H1 (cell line): Measurements from ENCODE around the gene DNAJC16. TPM values are rescaled to one million over a fixed set of nuclear protein-coding genes. Genes with fewer than 3 reads are reported as not detected.

ENCODE experiments used
- CTCF ChIA-PET: fragments of 300-600 bp; sonication (Branson Sonifier 250); formaldehyde crosslinking; loops from one replicate; lab custom pipeline; 2021; ENCODE audit not compliant: partially characterized antibody; lab: Charles Lee
- POLR2A ChIA-PET: fragments of 300-600 bp; sonication (Branson Sonifier 250); formaldehyde crosslinking; loops from one replicate; lab custom pipeline; 2021; ENCODE audit warnings: inconsistent platforms; ENCODE audit not compliant: partially characterized antibody; lab: Charles Lee
- DNase-seq, 2 experiments: peaks; one replicate each; pipeline versions ENCODE4 v3.0.0 to v3.0.0-alpha.2; 2010 to 2022; ENCODE audit warnings: low spot score in 2 of 2, low read depth in 1 of 2, mixed read lengths in 1 of 2
- FAIRE-seq: peaks from 2 replicates; lab custom pipeline; 2011; peaks lifted over from hg19 to GRCh38; lab: Jason Lieb, UNC
- H2AFZ ChIP-seq: 2 replicates; pipeline ENCODE4 v1.8.1; 2012; ENCODE audit warnings: low read length, inconsistent platforms
- H2AK5ac ChIP-seq: 2 replicates; pipeline ENCODE4 v1.6.1; 2013; ENCODE audit warnings: low read depth, low read length
- H2BK120ac ChIP-seq: replicated peaks from 2 replicates; pipeline ENCODE3; 2013; ENCODE audit warnings: low read depth, low read length, inconsistent platforms
- H2BK12ac ChIP-seq: 2 replicates; pipeline ENCODE4 v1.6.1; 2013; ENCODE audit warnings: low read depth, low read length
- H2BK15ac ChIP-seq: 2 replicates; pipeline ENCODE4 v1.6.1; 2013; ENCODE audit warnings: low read length
- H2BK20ac ChIP-seq: 2 replicates; pipeline ENCODE4 v1.6.1; 2013; ENCODE audit warnings: low read length
- H2BK5ac ChIP-seq: 2 replicates; pipeline ENCODE4 v1.6.1; 2013; ENCODE audit warnings: low read depth, low read length
- H3K14ac ChIP-seq: 2 replicates; pipeline ENCODE4 v1.6.1; 2013; ENCODE audit warnings: inconsistent platforms; ENCODE audit not compliant: insufficient read length
- H3K18ac ChIP-seq: 2 replicates; pipeline ENCODE4 v1.6.1; 2013; ENCODE audit warnings: low read length; ENCODE audit errors: extremely low read depth
- H3K23ac ChIP-seq: 2 replicates; pipeline ENCODE4 v1.6.1; 2013; ENCODE audit warnings: inconsistent platforms; ENCODE audit not compliant: insufficient read length
- H3K23me2 ChIP-seq: 2 replicates; pipeline ENCODE4 v1.6.1; 2013; ENCODE audit warnings: low read depth, low read length
- H3K27ac ChIP-seq: 2 replicates; pipeline ENCODE4 v1.6.1; 2011; ENCODE audit warnings: low read depth, low read length, inconsistent platforms
- H3K27me3 ChIP-seq, 4 experiments: replicated peaks in 1 of 4; 1 replicate in 1 of 4; 2 replicates in 3 of 4; pipeline versions ENCODE4 v1.6.1 to v1.8.1; 2011 to 2013; ENCODE audit warnings: low read length in 3 of 4, mild to moderate bottlenecking in 3 of 4, inconsistent platforms in 2 of 4, mixed read lengths in 2 of 4, moderate library complexity in 1 of 4; ENCODE audit not compliant: control insufficient read depth in 3 of 4, insufficient read depth in 3 of 4; ENCODE audit errors: extremely low read depth in 1 of 4
- H3K36me3 ChIP-seq, 4 experiments: 2 replicates each; pipeline versions ENCODE4 v1.6.1 to v1.8.1; 2011 to 2013; ENCODE audit warnings: mild to moderate bottlenecking in 4 of 4, low read length in 3 of 4, moderate library complexity in 2 of 4, control low read depth in 1 of 4, inconsistent platforms in 1 of 4; ENCODE audit not compliant: insufficient read depth in 4 of 4, control insufficient read depth in 2 of 4
- H3K4ac ChIP-seq: replicated peaks from 2 replicates; pipeline ENCODE3; 2013; ENCODE audit warnings: low read length, low read depth, mixed read lengths, inconsistent platforms; ENCODE audit not compliant: insufficient read length
- H3K4me1 ChIP-seq, 4 experiments: replicated peaks in 1 of 4; 1 replicate in 1 of 4; 2 replicates in 3 of 4; pipeline versions ENCODE4 v1.6.1 to v1.8.1; 2011 to 2013; ENCODE audit warnings: low read length in 3 of 4, inconsistent platforms in 2 of 4, mixed read lengths in 1 of 4; ENCODE audit not compliant: insufficient read depth in 4 of 4, control insufficient read depth in 3 of 4
- H3K4me2 ChIP-seq, 2 experiments: 2 replicates each; pipeline versions ENCODE4 v1.6.1 to v1.8.1; 2011 to 2013; ENCODE audit warnings: low read depth in 2 of 2, low read length in 2 of 2, control low read depth in 1 of 2, inconsistent platforms in 1 of 2, mild to moderate bottlenecking in 1 of 2; ENCODE audit not compliant: insufficient read depth in 1 of 2
- H3K4me3 ChIP-seq, 4 experiments: fragments of 200-600, 300-600 bp in 1 of 4; sonication (generic), shearing (Covaris generic), sonication (Bioruptor Twin) in 1 of 4; 2 replicates each; pipeline versions ENCODE4 v1.5.1 to v1.8.1; 2011 to 2016; ENCODE audit warnings: low read length in 4 of 4, low read depth in 3 of 4, control low read depth in 2 of 4, inconsistent platforms in 2 of 4, mild to moderate bottlenecking in 2 of 4, mixed read lengths in 1 of 4, moderate library complexity in 1 of 4; ENCODE audit not compliant: insufficient read depth in 2 of 4; ENCODE audit errors: extremely low read depth in 1 of 4
- H3K56ac ChIP-seq: replicated peaks from 2 replicates; pipeline ENCODE3; 2013; ENCODE audit warnings: low read depth, mild to moderate bottlenecking, mixed read lengths, low read length, inconsistent platforms; ENCODE audit not compliant: insufficient read length
- H3K79me1 ChIP-seq: 2 replicates; pipeline ENCODE4 v1.6.1; 2013; ENCODE audit warnings: low read depth, low read length, control low read depth
- H3K79me2 ChIP-seq, 2 experiments: 2 replicates each; pipeline versions ENCODE4 v1.6.1 to v1.8.1; 2012 to 2013; ENCODE audit warnings: low read length in 2 of 2, mild to moderate bottlenecking in 2 of 2, inconsistent platforms in 1 of 2; ENCODE audit not compliant: insufficient read depth in 2 of 2, control insufficient read depth in 1 of 2
- H3K9ac ChIP-seq, 4 experiments: replicated peaks in 1 of 4; 1 replicate in 1 of 4; 2 replicates in 3 of 4; pipeline versions ENCODE4 v1.6.1 to v1.8.1; 2011 to 2013; ENCODE audit warnings: low read depth in 3 of 4, low read length in 3 of 4, control low read depth in 2 of 4, mild to moderate bottlenecking in 2 of 4, moderate library complexity in 2 of 4, inconsistent platforms in 1 of 4; ENCODE audit errors: extremely low read depth in 1 of 4
- H3K9me3 ChIP-seq, 2 experiments: 2 replicates each; pipeline versions ENCODE4 v1.6.1 to v1.8.1; 2012 to 2013; ENCODE audit warnings: mild to moderate bottlenecking in 2 of 2, moderate library complexity in 2 of 2, control low read depth in 1 of 2, inconsistent platforms in 1 of 2, low read depth in 1 of 2, low read length in 1 of 2, mixed read lengths in 1 of 2; ENCODE audit not compliant: insufficient read depth in 2 of 2
- H4K20me1 ChIP-seq, 2 experiments: replicated peaks in 1 of 2; 2 replicates each; pipeline versions ENCODE3 to v1.8.1; 2011 to 2013; ENCODE audit warnings: inconsistent platforms in 2 of 2, low read length in 2 of 2, mild to moderate bottlenecking in 1 of 2; ENCODE audit not compliant: insufficient read depth in 2 of 2, control insufficient read depth in 1 of 2
- H4K5ac ChIP-seq: 2 replicates; pipeline ENCODE4 v1.6.1; 2013; ENCODE audit warnings: low read length, low read depth, mixed read lengths, inconsistent platforms; ENCODE audit not compliant: insufficient read length
- H4K8ac ChIP-seq: 2 replicates; pipeline ENCODE4 v1.8.0; 2013; ENCODE audit warnings: mild to moderate bottlenecking, moderate library complexity, low read length, inconsistent platforms; ENCODE audit not compliant: insufficient read depth; ENCODE audit errors: extremely low read depth
- H4K91ac ChIP-seq: replicated peaks from 2 replicates; pipeline ENCODE3; 2013; ENCODE audit warnings: low read length, mixed read lengths, inconsistent platforms; ENCODE audit not compliant: insufficient read length
- E2F6 ChIP-seq: IDR thresholded peaks from 2 replicates; pipeline ENCODE4 v1.6.1; 2012; ENCODE audit warnings: inconsistent platforms
- GTF2F1 ChIP-seq: IDR thresholded peaks from 2 replicates; pipeline ENCODE4 v1.6.1; 2012; ENCODE audit warnings: low read depth, low read length, improper control_type of control experiment, borderline replicate concordance
- JUN ChIP-seq: IDR thresholded peaks from 2 replicates; pipeline ENCODE4 v1.6.1; 2011; ENCODE audit warnings: low read depth, mild to moderate bottlenecking, improper control_type of control experiment, low read length
- JUND ChIP-seq: IDR thresholded peaks from 2 replicates; pipeline ENCODE4 v1.6.1; 2011; ENCODE audit warnings: mild to moderate bottlenecking, improper control_type of control experiment, low read length
- KDM5A ChIP-seq: fragments of 200-600 bp; IDR thresholded peaks from 2 replicates; pipeline ENCODE4 v1.7.1; 2012; ENCODE audit warnings: mild to moderate bottlenecking, low read length, inconsistent platforms, mixed read lengths
- RFX5 ChIP-seq: IDR thresholded peaks from 2 replicates; pipeline ENCODE4 v1.6.1; 2011; ENCODE audit warnings: low read depth, low read length, improper control_type of control experiment, borderline replicate concordance
- TAF1 ChIP-seq: IDR thresholded peaks from 2 replicates; pipeline ENCODE4 v1.6.1; 2011; ENCODE audit warnings: mild to moderate bottlenecking, low read depth, low read length
- WGBS, 2 experiments: shearing (Covaris generic) in 1 of 2; methylation state at CpG; one replicate each; pipeline versions ENCODE4 v1.1.6 to v1.1.7; 2013 to 2015; ENCODE audit warnings: low lambda C conversion rate in 2 of 2, mixed read lengths in 2 of 2, inconsistent platforms in 1 of 2, low coverage in 1 of 2, missing lambda C conversion rate in 1 of 2; ENCODE audit not compliant: insufficient replicate concordance in 2 of 2, insufficient coverage in 1 of 2, insufficient read length in 1 of 2; ENCODE audit errors: extremely low coverage in 1 of 2, missing lambda C conversion rate in 1 of 2; 5-methylcytosine and 5-hydroxymethylcytosine counted together
- polyA plus RNA-seq, 7 experiments: library from polyadenylated mRNA; depleted of rRNA in 3 of 7; stranded (reverse) in 5 of 7; unstranded in 2 of 7; fragments of >200 nt in 5 of 7; fragments of 200-250 nt in 2 of 7; gene quantifications; 1 replicate in 5 of 7; 2 replicates in 1 of 7; 4 replicates in 1 of 7; pipeline versions ENCODE4 v1.2.1 to v1.2.3, GENCODE V29; 2011 to 2013; ENCODE audit warnings: missing spikeins in 2 of 7, mixed read lengths in 2 of 7
- total RNA-seq: library from RNA; stranded (reverse); fragmentation: NEBNext Ultra II Directional; extraction: Animal tissue kit (Norgen Biotek cat#: 25700); gene quantifications from 2 replicates; pipeline ENCODE4 v1.2.1, GENCODE V29; 2021

The DNAJC16 gene
- total and polyA plus RNA-seq, 2 of the 8 experiments (the other 6 are each of a cell fraction or from before 2014, with no cell fraction given) = 7.9 to 23.3 TPM

GRCh38 chr1:15570861-15571260 lies 44.2 kb downstream of the DNAJC16 start:
- 92% methylated on average over 1 of the region's 1 CpG; no CpG with 5 or more reads in 1 of the 2 experiments for WGBS, 2 experiments
- FAIRE-seq (no peak), DNase-seq (no peak)
- Histone ChIP-seq H3K4me2 (no peak overlapping the region), H3K9me3 (no peaks in the 10 kb centered on the region), H2BK12ac (no peak overlapping the region), H4K20me1 (peaks cover 0 to 2% of the 10 kb centered on the region in 2 experiments), H2AK5ac (no peak overlapping the region), H3K23me2 (no peaks in the 10 kb centered on the region), H2BK15ac (no peak overlapping the region), H3K4me1 (no peaks in the 10 kb centered on the region), H3K79me2 (no peaks in the 10 kb centered on the region), H3K79me1 (no peaks in the 10 kb centered on the region), H4K5ac (no peak overlapping the region), H3K4me3 (no peak overlapping the region), H3K36me3 (peaks cover 12 to 43% (median 27%) of the 10 kb centered on the region in 4 experiments), H4K91ac (no peak overlapping the region), H3K23ac (no peak overlapping the region), H3K4ac (no peak overlapping the region), H2AFZ (no peak overlapping the region), H3K56ac (no peak overlapping the region), H3K14ac (no peak overlapping the region), H3K18ac (no peak overlapping the region), H3K27me3 (no peaks in the 10 kb centered on the region), H2BK5ac (no peak overlapping the region), H4K8ac (no peak overlapping the region), H3K27ac (no peak overlapping the region), H3K9ac (no peak overlapping the region), H2BK120ac (no peak overlapping the region), H2BK20ac (no peak overlapping the region)
- CTCF ChIA-PET = interaction anchor here (0.6 kb wide), 1 partner anchor 65 kb away, joined by 3 read pairs; no protein-coding TSS in a partner anchor
- POLR2A ChIA-PET = interaction anchor here (0.8 to 4.3 kb wide), 2 partner anchors 10 to 30 kb away, joined by 3 to 23 read pairs; no protein-coding TSS in a partner anchor
- TF ChIP-seq RFX5 (no peak), KDM5A (no peak), E2F6 (no peak), JUN (no peak), JUND (no peak), GTF2F1 (no peak), TAF1 (no peak)
